Measurements from ENCODE around the gene ITGA2.

The ITGA2 gene

GRCh38 chr5:53053364-53053763, 64.2 kb downstream of the ITGA2 start:
- TF ChIP-seq CTCF (IDR thresholded peaks at IDR 0.05; ENCODE audit: low read depth, low read length) = no peak
- H3K4me3 ChIP-seq (ENCODE audit: low read depth, low read length) = no peak overlapping the region

GRCh38 chr5:53055365-53055764, 66.2 kb downstream of the ITGA2 start:
- TF ChIP-seq CTCF (IDR thresholded peaks at IDR 0.05; ENCODE audit: low read depth, low read length) = no peak
- no peak overlapping the region for H3K4me3 ChIP-seq (ENCODE audit: low read depth, low read length)

GRCh38 chr5:53059281-53059680, 70.1 kb downstream of the ITGA2 start:
- no peak for TF ChIP-seq CTCF (IDR thresholded peaks at IDR 0.05; ENCODE audit: low read depth, low read length)
- no peak overlapping the region for H3K4me3 ChIP-seq (ENCODE audit: low read depth, low read length)

- no peak overlapping the region for H3K4me3 ChIP-seq (ENCODE audit: low read depth, low read length)
- TF ChIP-seq CTCF (IDR thresholded peaks at IDR 0.05; ENCODE audit: low read depth, low read length) = no peak
Measured at GRCh38 chr5:53063176-53063575, 74.0 kb downstream of the ITGA2 start.

GRCh38 chr5:53063791-53064190, 74.6 kb downstream of the ITGA2 start:
- TF ChIP-seq CTCF (IDR thresholded peaks at IDR 0.05; ENCODE audit: low read depth, low read length) = no peak
- H3K4me3 ChIP-seq (ENCODE audit: low read depth, low read length) = no peak overlapping the region

- no peak for TF ChIP-seq CTCF (IDR thresholded peaks at IDR 0.05; ENCODE audit: low read depth, low read length)
- H3K4me3 ChIP-seq (ENCODE audit: low read depth, low read length) = no peak overlapping the region
Measured at GRCh38 chr5:53066088-53066487, 76.9 kb downstream of the ITGA2 start.

- H3K4me3 ChIP-seq (ENCODE audit: low read depth, low read length) = no peak overlapping the region
- TF ChIP-seq CTCF (IDR thresholded peaks at IDR 0.05; ENCODE audit: low read depth, low read length) = no peak
Measured at GRCh38 chr5:53067641-53068040, 78.5 kb downstream of the ITGA2 start.

Data from WI38 (cell line).